Mesenchymal stem cell (in vitro differentiated cells and primary cell): ENCODE results near the gene VPS41.
"Not testable (repeated sequence)": the region's sequence is repeated elsewhere in the genome, so short reads cannot be mapped to it uniquely, and the experiment has no call there.

Experiments used
- DNase-seq: peaks from one replicate; pipeline ENCODE4 v3.0.0-alpha.2; 2013
- H2AFZ ChIP-seq: one replicate; pipeline ENCODE4 v1.6.1; 2013; ENCODE audit warnings: low read depth, mild to moderate bottlenecking, control low read depth, inconsistent platforms, low read length, moderate library complexity
- H2AK5ac ChIP-seq: 2 replicates; pipeline ENCODE4 v1.6.1; 2013; ENCODE audit warnings: low read length, moderate library complexity, mild to moderate bottlenecking, inconsistent platforms; ENCODE audit not compliant: severe bottlenecking
- H2BK120ac ChIP-seq: one replicate; pipeline ENCODE4 v1.6.1; 2013; ENCODE audit warnings: low read depth, mild to moderate bottlenecking, inconsistent platforms, low read length, moderate library complexity
- H2BK12ac ChIP-seq, 2 experiments: one replicate each; pipeline ENCODE4 v1.6.1; 2013; ENCODE audit warnings: inconsistent platforms in 2 of 2, low read length in 2 of 2, mild to moderate bottlenecking in 2 of 2, moderate library complexity in 2 of 2, control low read depth in 1 of 2
- H2BK15ac ChIP-seq: one replicate; pipeline ENCODE4 v1.6.1; 2013; ENCODE audit warnings: mild to moderate bottlenecking, low read depth, inconsistent platforms; ENCODE audit not compliant: poor library complexity, severe bottlenecking
- H2BK5ac ChIP-seq: 2 replicates; pipeline ENCODE4 v1.6.1; 2013; ENCODE audit warnings: low read depth, mild to moderate bottlenecking, low read length, control low read depth, inconsistent platforms; ENCODE audit not compliant: poor library complexity, severe bottlenecking
- H3K14ac ChIP-seq, 2 experiments: one replicate each; pipeline ENCODE4 v1.6.1; 2013; ENCODE audit warnings: inconsistent platforms in 2 of 2, low read length in 2 of 2, control low read depth in 1 of 2, mild to moderate bottlenecking in 1 of 2, moderate library complexity in 1 of 2
- H3K18ac ChIP-seq, 2 experiments: one replicate each; pipeline ENCODE4 v1.6.1; 2013; ENCODE audit warnings: inconsistent platforms in 2 of 2, low read length in 2 of 2, control low read depth in 1 of 2, low read depth in 1 of 2, mild to moderate bottlenecking in 1 of 2
- H3K23ac ChIP-seq, 2 experiments: one replicate each; pipeline ENCODE4 v1.6.1; 2013; ENCODE audit warnings: inconsistent platforms in 2 of 2, low read length in 2 of 2, mild to moderate bottlenecking in 2 of 2, moderate library complexity in 2 of 2, control low read depth in 1 of 2
- H3K27ac ChIP-seq: 2 replicates; pipeline ENCODE4 v1.5.1; 2013; ENCODE audit warnings: mild to moderate bottlenecking, moderate library complexity, low read length, control low read depth, inconsistent platforms; ENCODE audit not compliant: poor library complexity, severe bottlenecking
- H3K27me3 ChIP-seq, 2 experiments: 2 replicates each; pipeline versions ENCODE4 v1.6.1 to v1.7.0; 2013; ENCODE audit warnings: low read length in 2 of 2, mild to moderate bottlenecking in 2 of 2, moderate library complexity in 2 of 2, control low read depth in 1 of 2, inconsistent platforms in 1 of 2; ENCODE audit not compliant: control insufficient read depth in 1 of 2, insufficient read depth in 1 of 2
- H3K36me3 ChIP-seq, 2 experiments: 2 replicates each; pipeline versions ENCODE4 v1.6.1 to v1.7.0; 2013; ENCODE audit warnings: low read length in 2 of 2, control low read depth in 1 of 2, inconsistent platforms in 1 of 2, low read depth in 1 of 2, mild to moderate bottlenecking in 1 of 2; ENCODE audit not compliant: insufficient read depth in 2 of 2, control insufficient read depth in 1 of 2
- H3K4ac ChIP-seq, 2 experiments: one replicate each; pipeline ENCODE4 v1.6.1; 2013; ENCODE audit warnings: inconsistent platforms in 2 of 2, low read length in 2 of 2, mild to moderate bottlenecking in 2 of 2, moderate library complexity in 2 of 2, control low read depth in 1 of 2, low read depth in 1 of 2
- H3K4me1 ChIP-seq: 2 replicates; pipeline ENCODE4 v1.6.1; 2013; ENCODE audit warnings: low read depth, low read length, control low read depth; ENCODE audit not compliant: control insufficient read depth, insufficient read depth
- H3K4me2 ChIP-seq: 2 replicates; pipeline ENCODE4 v1.6.1; 2013; ENCODE audit warnings: low read length, mild to moderate bottlenecking, inconsistent platforms; ENCODE audit not compliant: poor library complexity, severe bottlenecking
- H3K4me3 ChIP-seq, 2 experiments: 2 replicates each; pipeline versions ENCODE4 v1.5.1 to v1.7.0; 2013; ENCODE audit warnings: low read length in 2 of 2, mild to moderate bottlenecking in 2 of 2, control low read depth in 1 of 2, low read depth in 1 of 2; ENCODE audit not compliant: insufficient read depth in 1 of 2
- H3K79me1 ChIP-seq: replicated peaks from 2 replicates; pipeline ENCODE4 v1.6.1; 2013; ENCODE audit warnings: mild to moderate bottlenecking, control low read depth, low read length, inconsistent platforms; ENCODE audit not compliant: poor library complexity, severe bottlenecking
- H3K9ac ChIP-seq: 2 replicates; pipeline ENCODE4 v1.7.0; 2013; ENCODE audit warnings: mild to moderate bottlenecking, low read length, moderate library complexity
- H3K9me3 ChIP-seq: 2 replicates; pipeline ENCODE4 v1.7.0; 2013; ENCODE audit warnings: mild to moderate bottlenecking, low read length; ENCODE audit not compliant: control insufficient read depth
- H4K8ac ChIP-seq: one replicate; pipeline ENCODE4 v1.6.1; 2013; ENCODE audit warnings: inconsistent platforms, mild to moderate bottlenecking, low read length, moderate library complexity
- H4K91ac ChIP-seq: one replicate; pipeline ENCODE4 v1.6.1; 2013; ENCODE audit warnings: mild to moderate bottlenecking, low read length, inconsistent platforms
- WGBS: methylation state at CpG from one replicate; pipeline ENCODE4 v1.1.7; 2013; ENCODE audit warnings: mixed read lengths; 5-methylcytosine and 5-hydroxymethylcytosine counted together

VPS41 gene

GRCh38 chr7:38855386-38855785, 53.6 kb downstream of the VPS41 start:
- no peak overlapping the region for H3K23ac ChIP-seq
- no peak overlapping the region for H3K4me3 ChIP-seq
- H3K79me1 ChIP-seq, result peaks cover 21% of the 10 kb centered on the region
- no peak overlapping the region for H3K4me2 ChIP-seq
- H2AFZ ChIP-seq, result no peak overlapping the region
- no peak overlapping the region for H4K91ac ChIP-seq
- no peak overlapping the region for H2AK5ac ChIP-seq
- H3K9ac ChIP-seq, result no peak overlapping the region
- no peaks in the 10 kb centered on the region for H3K36me3 ChIP-seq
- no peak overlapping the region for H2BK12ac ChIP-seq
- H3K27me3 ChIP-seq, result no peaks in the 10 kb centered on the region
- no peak overlapping the region for H3K27ac ChIP-seq
- H3K4me1 ChIP-seq, result peaks cover 2% of the 10 kb centered on the region
- no peak overlapping the region for H3K4ac ChIP-seq
- H3K18ac ChIP-seq, result no peak overlapping the region
- no peak overlapping the region for H3K14ac ChIP-seq
- no peak overlapping the region for H2BK120ac ChIP-seq
- H2BK5ac ChIP-seq, result no peak overlapping the region
- no peak for DNase-seq
- no peak overlapping the region for H2BK15ac ChIP-seq
- WGBS, result 88% methylated on average over 1 of the region's 4 CpGs
- no peaks in the 10 kb centered on the region for H3K9me3 ChIP-seq
- H4K8ac ChIP-seq, result no peak overlapping the region

- not testable (repeated sequence) for H2BK5ac ChIP-seq, H3K27me3 ChIP-seq, H3K9ac ChIP-seq, H2BK120ac ChIP-seq, DNase-seq, H2AFZ ChIP-seq, H2BK12ac ChIP-seq, H2BK15ac ChIP-seq, H3K14ac ChIP-seq, H2AK5ac ChIP-seq, H3K27ac ChIP-seq, H3K36me3 ChIP-seq, H3K4me1 ChIP-seq, H3K23ac ChIP-seq, H3K18ac ChIP-seq, H3K4me2 ChIP-seq, H4K91ac ChIP-seq, H3K4ac ChIP-seq, H3K9me3 ChIP-seq, H4K8ac ChIP-seq, H3K4me3 ChIP-seq
- WGBS, result 90% methylated on average over 2 of the region's 7 CpGs
- H3K79me1 ChIP-seq, result peaks cover 21% of the 10 kb centered on the region
Observed at GRCh38 chr7:38854947-38855346, 54.0 kb downstream of the VPS41 start.

- peaks cover 26% of the 10 kb centered on the region for H3K79me1 ChIP-seq
- H3K14ac ChIP-seq, result no peak overlapping the region
- no peak overlapping the region for H2BK120ac ChIP-seq
- no peak overlapping the region for H2BK15ac ChIP-seq
- H2BK12ac ChIP-seq, result no peak overlapping the region
- peaks cover 4 to 7% of the 10 kb centered on the region in 2 experiments for H3K36me3 ChIP-seq
- DNase-seq, result no peak
- no peak overlapping the region for H3K4me2 ChIP-seq
- no peak overlapping the region for H3K27ac ChIP-seq
- no peak overlapping the region for H4K91ac ChIP-seq
- no peaks in the 10 kb centered on the region for H3K27me3 ChIP-seq
- H2AFZ ChIP-seq, result no peak overlapping the region
- H3K4me1 ChIP-seq, result no peaks in the 10 kb centered on the region
- no peak overlapping the region for H2AK5ac ChIP-seq
- no peak overlapping the region for H4K8ac ChIP-seq
- no peaks in the 10 kb centered on the region for H3K9me3 ChIP-seq
- H2BK5ac ChIP-seq, result no peak overlapping the region
- H3K9ac ChIP-seq, result no peak overlapping the region
- H3K4ac ChIP-seq, result no peak overlapping the region
- WGBS, result 80% methylated on average over 1 of the region's 2 CpGs
- no peak overlapping the region for H3K18ac ChIP-seq
- H3K23ac ChIP-seq, result no peak overlapping the region
- H3K4me3 ChIP-seq, result no peak overlapping the region
Observed at GRCh38 chr7:38851321-38851720, 57.7 kb downstream of the VPS41 start.

- Histone ChIP-seq H2AFZ (no peak overlapping the region), H3K79me1 (peaks cover 26% of the 10 kb centered on the region), H2BK15ac (no peak overlapping the region), H3K4me3 (no peak overlapping the region), H3K18ac (no peak overlapping the region), H3K27ac (no peak overlapping the region), H3K36me3 (peaks cover 4 to 7% of the 10 kb centered on the region in 2 experiments), H3K4me1 (no peaks in the 10 kb centered on the region), H4K91ac (no peak overlapping the region), H3K4me2 (no peak overlapping the region), H2BK5ac (no peak overlapping the region), H4K8ac (no peak overlapping the region), H3K4ac (no peak overlapping the region), H2BK12ac (no peak overlapping the region), H3K9ac (no peak overlapping the region), H2BK120ac (no peak overlapping the region), H2AK5ac (no peak overlapping the region), H3K23ac (no peak overlapping the region), H3K27me3 (no peaks in the 10 kb centered on the region), H3K14ac (no peak overlapping the region), H3K9me3 (no peaks in the 10 kb centered on the region)
- WGBS, result 85% methylated on average over 7 of the region's 7 CpGs
- peak; percentile 17 for DNase-seq
Observed at GRCh38 chr7:38846280-38846679, 62.7 kb downstream of the VPS41 start.
